Naive thymus-derived CD4-positive, alpha-beta T cell (primary cell): ENCODE measurements around the gene HELZ. TPM values are rescaled to one million over a fixed set of nuclear protein-coding genes. Genes with fewer than 3 reads are reported as not detected.

Source experiments
- ATAC-seq: fragments of 150-1000 bp; cut with Tn5 transposase; 2 replicates; pipeline ENCODE4 v1.10.0; 2021; ENCODE audit warnings: mild to moderate bottlenecking, moderate library complexity
- CTCF ChIA-PET: fragments of 350-600 bp; sonication (Branson Sonifier 250); formaldehyde crosslinking; loops from one replicate; lab custom pipeline; 2021; ENCODE audit warnings: antibody characterized with exemption; lab: Charles Lee
- POLR2A ChIA-PET: fragments of 350-600 bp; sonication (Branson Sonifier 250); formaldehyde crosslinking; loops from one replicate; lab custom pipeline; 2021; ENCODE audit warnings: antibody characterized with exemption, inconsistent platforms; lab: Charles Lee
- DNase-seq, 9 donors: peaks; one replicate each; pipeline versions ENCODE4 v3.0.0 to v3.0.0-alpha.2; 2020 to 2022; ENCODE audit warnings: mixed read lengths in 1 of 9
- H3K27ac ChIP-seq: one replicate; pipeline ENCODE4 v1.7.0; 2013; ENCODE audit warnings: mild to moderate bottlenecking, low read depth, low read length, moderate library complexity
- H3K27me3 ChIP-seq, 2 donors: one replicate each; pipeline ENCODE4 v1.7.0; 2013; ENCODE audit warnings: low read length in 2 of 2, mild to moderate bottlenecking in 2 of 2, moderate library complexity in 2 of 2; ENCODE audit not compliant: control insufficient read depth in 2 of 2, insufficient read depth in 2 of 2
- H3K36me3 ChIP-seq, 3 experiments: 1 replicate in 2 of 3; 2 replicates in 1 of 3; pipeline ENCODE4 v1.7.0; 2013; ENCODE audit warnings: low read length in 3 of 3, mild to moderate bottlenecking in 3 of 3, moderate library complexity in 1 of 3; ENCODE audit not compliant: insufficient read depth in 3 of 3, control insufficient read depth in 2 of 3
- H3K4me1 ChIP-seq, 2 donors: one replicate each; pipeline ENCODE4 v1.7.0; 2013; ENCODE audit warnings: low read length in 2 of 2, mild to moderate bottlenecking in 2 of 2, moderate library complexity in 1 of 2; ENCODE audit not compliant: control insufficient read depth in 2 of 2, insufficient read depth in 2 of 2
- H3K4me3 ChIP-seq: 2 replicates; pipeline ENCODE4 v1.7.0; 2013; ENCODE audit warnings: mild to moderate bottlenecking, low read length
- H3K9me3 ChIP-seq, 3 experiments: 1 replicate in 2 of 3; 2 replicates in 1 of 3; pipeline ENCODE4 v1.7.0; 2013; ENCODE audit warnings: low read length in 3 of 3; ENCODE audit not compliant: control insufficient read depth in 2 of 3
- H3K27ac Mint-ChIP-seq, 9 donors: one replicate each; pipeline ENCODE4 v1.8.0; 2020 to 2022; ENCODE audit warnings: mixed read lengths in 9 of 9, mild to moderate bottlenecking in 8 of 9, moderate library complexity in 5 of 9, inconsistent platforms in 2 of 9
- H3K27me3 Mint-ChIP-seq, 5 donors: one replicate each; pipeline ENCODE4 v1.8.0; 2021 to 2022; ENCODE audit warnings: mixed read lengths in 5 of 5, mild to moderate bottlenecking in 1 of 5
- H3K36me3 Mint-ChIP-seq, 5 donors: one replicate each; pipeline ENCODE4 v1.8.0; 2020 to 2022; ENCODE audit warnings: mixed read lengths in 5 of 5, mild to moderate bottlenecking in 3 of 5, inconsistent platforms in 1 of 5
- H3K4me1 Mint-ChIP-seq, 7 donors: one replicate each; pipeline ENCODE4 v1.8.0; 2020 to 2022; ENCODE audit warnings: mixed read lengths in 7 of 7, mild to moderate bottlenecking in 3 of 7, inconsistent platforms in 1 of 7
- H3K4me3 Mint-ChIP-seq, 10 donors: one replicate each; pipeline ENCODE4 v1.8.0; 2020 to 2022; ENCODE audit warnings: mild to moderate bottlenecking in 10 of 10, mixed read lengths in 10 of 10, moderate library complexity in 6 of 10, inconsistent platforms in 2 of 10
- H3K9me3 Mint-ChIP-seq, 11 donors: one replicate each; pipeline ENCODE4 v1.8.0; 2020 to 2022; ENCODE audit warnings: mixed read lengths in 11 of 11, mild to moderate bottlenecking in 4 of 11, inconsistent platforms in 1 of 11, moderate library complexity in 1 of 11
- intact Hi-C, 2 donors: fragments of 100-400 bp; cut with micrococcal nuclease; formaldehyde crosslinking; loops; one replicate each; pipeline ENCODE4 v1.15.1; 2023
- polyA plus RNA-seq, 2 donors: library from polyadenylated mRNA; unstranded; fragments of 300-500 nt; fragmentation: Illumina TruSeq; gene quantifications; one replicate each; pipeline ENCODE4 v1.2.3, GENCODE V29; 2021
- total RNA-seq, 6 experiments: library from RNA in 5 of 6; stranded (reverse) in 5 of 6; gene quantifications; 1 replicate in 5 of 6; 2 replicates in 1 of 6; pipeline ENCODE4 v1.2.3 and lab custom pipeline; 2021 to 2026

The HELZ gene
- total and polyA plus RNA-seq, 7 experiments from 2014 or later, result 44.8 to 114 (median 83.2) TPM

DNA sequence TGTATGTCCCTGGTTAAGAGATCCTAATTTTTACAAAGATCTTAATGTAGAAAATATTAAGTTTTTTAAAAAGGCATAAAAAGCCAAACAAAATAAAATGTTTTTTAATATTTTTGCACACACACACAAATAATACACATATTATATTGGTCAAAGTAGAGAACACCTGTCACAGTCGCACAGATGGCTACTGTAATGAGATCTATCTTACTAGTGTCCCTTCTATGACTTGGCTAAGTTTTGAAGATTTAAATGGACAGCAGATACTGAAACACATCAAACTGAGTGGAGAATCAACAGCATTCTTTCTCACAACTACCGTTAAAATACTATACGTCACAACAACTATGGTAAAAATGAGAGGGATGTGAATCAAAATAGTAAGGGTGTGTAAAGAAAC lies 83.4 kb downstream of the HELZ start:
- Histone ChIP-seq H3K4me3 (no peak overlapping the region), H3K27ac (no peak overlapping the region), H3K9me3 (no peaks in the 10 kb centered on the region), H3K4me1 (no peaks in the 10 kb centered on the region), H3K36me3 (peaks cover 4 to 45% (median 15%) of the 10 kb centered on the region in 3 experiments), H3K27me3 (no peaks in the 10 kb centered on the region)
- Mint-ChIP-seq H3K4me3 (no peak overlapping the region), H3K27ac (no peak overlapping the region), H3K36me3 (peaks cover 17 to 58% (median 52%) of the 10 kb centered on the region in 5 donors), H3K4me1 (peaks cover 5 to 29% (median 12%) of the 10 kb centered on the region in 7 donors), H3K9me3 (peaks cover 0 to 5% (median 0%) of the 10 kb centered on the region in 11 donors), H3K27me3 (no peaks in the 10 kb centered on the region)
- intact Hi-C loops, result no loop called here
- DNase-seq (no peak), ATAC-seq (no peak)
- ChIA-PET POLR2A (no interaction called here), CTCF (no interaction called here)

DNA sequence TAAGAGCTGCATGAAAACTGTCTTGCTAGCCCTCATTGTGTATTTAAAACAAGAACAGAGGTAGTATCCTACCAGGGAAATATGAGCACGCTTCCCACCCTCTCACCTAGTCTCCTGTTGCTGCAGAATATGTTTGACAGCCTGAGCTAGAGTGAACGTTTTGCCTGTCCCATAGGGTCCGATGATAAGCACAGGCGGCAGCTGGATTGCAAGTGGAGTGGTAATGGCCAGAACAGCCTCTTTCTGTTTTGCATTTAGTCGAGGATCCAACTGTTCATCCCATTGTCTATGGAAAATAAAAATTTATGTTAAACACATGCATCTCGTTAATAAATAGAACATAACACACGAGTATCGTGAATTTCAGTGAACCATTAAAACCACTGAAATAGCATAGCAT lies 84.2 kb downstream of the HELZ start:
- Histone ChIP-seq H3K4me3 (no peak overlapping the region), H3K9me3 (no peaks in the 10 kb centered on the region), H3K27ac (no peak overlapping the region), H3K36me3 (peaks cover 4 to 37% (median 15%) of the 10 kb centered on the region in 3 experiments), H3K27me3 (no peaks in the 10 kb centered on the region), H3K4me1 (no peaks in the 10 kb centered on the region)
- Mint-ChIP-seq H3K36me3 (peaks cover 17 to 59% (median 57%) of the 10 kb centered on the region in 5 donors), H3K4me3 (no peak overlapping the region), H3K27ac (no peak overlapping the region), H3K27me3 (no peaks in the 10 kb centered on the region), H3K4me1 (peaks cover 5 to 33% (median 14%) of the 10 kb centered on the region in 7 donors), H3K9me3 (peaks cover 0 to 5% (median 0%) of the 10 kb centered on the region in 11 donors)
- DNase-seq, result no peak
- ChIA-PET CTCF (no interaction called here), POLR2A (no interaction called here)
- intact Hi-C loops, result no loop called here
- no peak for ATAC-seq

DNA sequence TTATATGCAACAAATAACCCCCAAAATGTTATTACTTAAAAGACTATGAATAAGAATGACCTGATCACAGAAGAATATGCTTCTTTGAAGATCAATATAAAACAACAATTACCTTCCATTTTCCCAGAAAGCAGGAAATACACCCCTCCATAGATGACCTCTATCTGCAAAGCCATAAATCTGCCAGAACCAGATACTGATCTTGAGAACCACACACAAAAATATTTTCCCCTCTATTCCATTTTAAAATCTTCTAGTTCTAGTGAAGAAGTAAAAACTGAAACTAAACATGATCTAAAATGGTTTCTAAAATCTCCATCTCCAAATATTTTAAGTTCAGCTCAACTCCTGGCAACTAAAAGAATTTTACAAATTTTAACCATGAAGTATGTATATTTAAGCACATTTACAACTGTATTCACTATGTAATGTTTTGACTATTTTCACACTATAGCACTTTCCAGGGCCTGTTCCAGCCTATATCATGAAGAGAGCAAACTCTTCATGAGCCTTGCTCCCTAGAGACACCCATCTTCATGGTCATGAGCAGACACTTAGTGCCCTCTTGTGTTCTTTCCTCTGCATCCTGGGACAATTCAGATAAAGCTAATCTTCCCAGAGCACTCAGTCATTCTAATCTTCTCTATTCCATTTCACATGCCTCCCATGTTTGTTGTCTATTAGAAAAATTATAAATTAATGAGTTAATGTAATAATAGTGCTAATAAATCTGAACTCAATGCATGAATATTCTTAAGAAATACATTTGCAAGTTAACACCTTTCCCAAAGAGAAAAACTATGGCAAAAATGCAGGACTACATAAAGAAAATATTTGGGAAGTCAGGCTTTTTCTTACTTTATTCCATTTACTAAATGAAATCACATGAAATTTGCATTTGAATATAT lies 87.0 kb downstream of the HELZ start:
- Mint-ChIP-seq H3K27ac (peak overlapping the region in 6 of 9 donors; percentile 3 to 80 (median 40)), H3K4me3 (peak overlapping the region in 1 of 10 donors; percentile 16), H3K27me3 (no peaks in the 10 kb centered on the region), H3K9me3 (peaks cover 0 to 5% (median 0%) of the 10 kb centered on the region in 11 donors), H3K4me1 (peaks cover 0 to 29% (median 14%) of the 10 kb centered on the region in 7 donors), H3K36me3 (peaks cover 7 to 56% (median 46%) of the 10 kb centered on the region in 5 donors)
- no peak overlapping the region for H3K4me3 ChIP-seq
- peaks cover 0 to 4% of the 10 kb centered on the region in 2 donors for H3K4me1 ChIP-seq
- H3K27me3 ChIP-seq, result no peaks in the 10 kb centered on the region
- no peak overlapping the region for H3K27ac ChIP-seq
- POLR2A ChIA-PET, result no interaction called here
- intact Hi-C loops, result no loop called here
- DNase-seq (no peak), ATAC-seq (no peak)
- CTCF ChIA-PET, result interaction anchor here (0.6 kb wide), 1 partner anchor 620 kb away, joined by 6 read pairs; no protein-coding TSS in a partner anchor
- no peaks in the 10 kb centered on the region for H3K9me3 ChIP-seq
- H3K36me3 ChIP-seq, result peaks cover 4 to 16% (median 4%) of the 10 kb centered on the region in 3 experiments

DNA sequence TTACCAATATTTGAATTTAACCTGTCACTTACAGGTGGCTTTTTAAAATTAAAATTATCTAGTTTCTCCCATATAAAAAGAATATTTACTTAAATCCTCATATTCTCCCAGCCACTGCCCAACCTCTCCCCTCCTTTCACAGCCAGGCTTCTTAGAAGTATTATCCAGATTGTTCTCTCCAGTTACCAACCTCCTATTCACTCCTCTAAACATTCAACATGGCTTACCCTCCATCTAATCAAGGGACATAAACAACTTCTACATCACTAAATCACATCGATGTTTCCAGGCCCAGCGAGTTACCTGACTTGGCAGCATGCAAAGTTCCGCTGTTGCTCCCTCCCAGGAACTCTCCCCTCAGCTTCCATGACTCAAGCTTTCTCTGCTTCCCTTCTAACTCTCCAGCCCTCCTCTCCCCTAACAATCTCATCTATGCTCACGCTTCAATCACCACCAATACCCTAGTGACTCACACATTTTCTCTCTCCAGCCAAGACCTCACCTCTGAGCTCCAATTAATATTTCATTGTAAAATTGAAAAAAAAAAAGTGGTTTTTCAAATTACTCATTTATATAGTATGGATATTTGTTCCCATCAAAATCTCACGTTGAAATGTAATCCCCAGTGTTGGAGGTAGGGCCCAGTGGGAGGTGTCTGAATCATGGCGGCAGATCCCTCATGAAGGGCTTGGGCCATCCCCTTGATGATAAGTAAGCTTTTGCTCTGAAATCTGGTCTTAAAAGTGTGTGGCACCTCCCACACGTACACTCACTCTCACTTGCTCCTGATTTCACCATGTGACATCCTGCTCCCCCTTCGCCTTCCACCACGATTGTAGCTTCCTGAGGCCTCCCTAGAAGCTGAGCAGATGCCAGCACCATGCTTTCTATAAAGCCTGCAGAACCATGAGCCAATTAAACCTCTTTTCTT lies 88.5 kb downstream of the HELZ start:
- DNase-seq (no peak), ATAC-seq (no peak)
- Histone ChIP-seq H3K27me3 (no peaks in the 10 kb centered on the region), H3K9me3 (no peaks in the 10 kb centered on the region), H3K4me3 (no peak overlapping the region), H3K36me3 (peaks cover 0 to 14% (median 4%) of the 10 kb centered on the region in 3 experiments), H3K27ac (no peak overlapping the region), H3K4me1 (peaks cover 0 to 4% of the 10 kb centered on the region in 2 donors)
- intact Hi-C loops, result no loop called here
- Mint-ChIP-seq H3K36me3 (peaks cover 7 to 60% (median 51%) of the 10 kb centered on the region in 5 donors), H3K9me3 (peaks cover 0 to 5% (median 0%) of the 10 kb centered on the region in 11 donors), H3K27ac (peak overlapping the region in 3 of 9 donors; percentile 37 to 62 (median 53)), H3K4me3 (no peak overlapping the region), H3K4me1 (peaks cover 0 to 28% (median 10%) of the 10 kb centered on the region in 7 donors), H3K27me3 (no peaks in the 10 kb centered on the region)
- CTCF ChIA-PET, result no interaction called here
- POLR2A ChIA-PET, result interaction anchor here (0.8 kb wide), 1 partner anchor 9 kb away, joined by 3 read pairs; no protein-coding TSS in a partner anchor

DNA sequence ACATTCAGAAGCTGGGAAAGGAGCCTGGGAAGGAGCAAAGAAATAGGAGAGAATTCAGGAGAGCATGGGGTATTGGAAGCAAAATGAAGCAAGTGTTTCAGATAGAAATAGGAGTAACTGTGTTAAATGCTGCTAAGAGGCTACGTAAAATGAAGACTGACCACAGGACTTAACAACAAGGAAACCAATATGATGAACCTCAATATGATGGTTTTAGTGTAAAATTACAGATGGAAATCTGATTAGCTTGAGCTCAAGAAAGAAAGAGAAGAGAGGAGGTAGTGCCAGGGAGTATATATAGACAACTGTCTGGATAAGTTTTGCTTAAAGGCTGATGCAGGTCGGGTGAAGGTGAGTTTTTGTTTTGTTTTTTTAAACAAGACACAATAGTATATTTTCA lies 92.2 kb downstream of the HELZ start:
- peaks cover 0 to 4% of the 10 kb centered on the region in 2 donors for H3K4me1 ChIP-seq
- Mint-ChIP-seq H3K9me3 (peaks cover 0 to 3% (median 0%) of the 10 kb centered on the region in 11 donors), H3K27me3 (no peaks in the 10 kb centered on the region), H3K36me3 (peaks cover 12 to 60% (median 51%) of the 10 kb centered on the region in 5 donors), H3K4me3 (no peak overlapping the region), H3K4me1 (peaks cover 0 to 18% (median 9%) of the 10 kb centered on the region in 7 donors), H3K27ac (no peak overlapping the region)
- no peak overlapping the region for H3K4me3 ChIP-seq
- no peak overlapping the region for H3K27ac ChIP-seq
- DNase-seq (no peak), ATAC-seq (no peak)
- H3K36me3 ChIP-seq, result peaks cover 5 to 25% (median 12%) of the 10 kb centered on the region in 3 experiments
- POLR2A ChIA-PET, result no interaction called here
- CTCF ChIA-PET, result no interaction called here
- no peaks in the 10 kb centered on the region for H3K9me3 ChIP-seq
- no peaks in the 10 kb centered on the region for H3K27me3 ChIP-seq
- intact Hi-C loops, result no loop called here

DNA sequence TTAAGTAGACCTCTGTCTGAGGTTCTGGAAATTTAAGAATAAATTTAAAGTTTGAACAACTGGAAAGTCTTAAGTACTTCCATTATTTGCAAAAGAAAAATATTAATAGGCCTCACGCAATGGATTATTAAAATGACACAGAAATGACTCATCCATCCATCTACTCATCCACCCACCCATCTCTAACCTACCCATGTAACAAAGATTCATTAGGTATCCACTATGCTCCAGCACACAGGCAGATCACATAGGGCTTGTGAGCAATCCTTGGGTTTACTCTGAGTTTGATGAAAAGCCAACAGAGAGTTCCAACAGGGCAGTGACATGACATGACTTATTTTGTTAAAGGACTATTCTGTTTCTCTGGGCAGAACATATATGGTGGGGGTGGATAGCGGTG lies 93.3 kb downstream of the HELZ start:
- no peak overlapping the region for H3K27ac Mint-ChIP-seq
- Histone ChIP-seq H3K27ac (no peak overlapping the region), H3K27me3 (no peaks in the 10 kb centered on the region), H3K9me3 (no peaks in the 10 kb centered on the region), H3K36me3 (peaks cover 5 to 36% (median 15%) of the 10 kb centered on the region in 3 experiments), H3K4me3 (no peak overlapping the region), H3K4me1 (peaks cover 0 to 4% of the 10 kb centered on the region in 2 donors)
- CTCF ChIA-PET, result no interaction called here
- H3K4me3 Mint-ChIP-seq, result no peak overlapping the region
- no peak for ATAC-seq
- peaks cover 0 to 2% (median 0%) of the 10 kb centered on the region in 11 donors for H3K9me3 Mint-ChIP-seq
- peaks cover 8 to 58% (median 55%) of the 10 kb centered on the region in 5 donors for H3K36me3 Mint-ChIP-seq
- H3K4me1 Mint-ChIP-seq, result peaks cover 0 to 10% (median 5%) of the 10 kb centered on the region in 7 donors
- no peak for DNase-seq
- intact Hi-C loops, result no loop called here
- POLR2A ChIA-PET, result no interaction called here
- no peaks in the 10 kb centered on the region for H3K27me3 Mint-ChIP-seq
